ENCODE data around the gene LST1. TPM values are rescaled to one million over a fixed set of nuclear protein-coding genes. Genes with fewer than 3 reads are reported as not detected.
A peak's percentile ranks its signal among the peaks of the same experiment; 100 is the strongest.

LST1 gene
- total RNA-seq, 6 donors from 2014 or later: 7.7 to 132 (median 33.5) TPM

DNA sequence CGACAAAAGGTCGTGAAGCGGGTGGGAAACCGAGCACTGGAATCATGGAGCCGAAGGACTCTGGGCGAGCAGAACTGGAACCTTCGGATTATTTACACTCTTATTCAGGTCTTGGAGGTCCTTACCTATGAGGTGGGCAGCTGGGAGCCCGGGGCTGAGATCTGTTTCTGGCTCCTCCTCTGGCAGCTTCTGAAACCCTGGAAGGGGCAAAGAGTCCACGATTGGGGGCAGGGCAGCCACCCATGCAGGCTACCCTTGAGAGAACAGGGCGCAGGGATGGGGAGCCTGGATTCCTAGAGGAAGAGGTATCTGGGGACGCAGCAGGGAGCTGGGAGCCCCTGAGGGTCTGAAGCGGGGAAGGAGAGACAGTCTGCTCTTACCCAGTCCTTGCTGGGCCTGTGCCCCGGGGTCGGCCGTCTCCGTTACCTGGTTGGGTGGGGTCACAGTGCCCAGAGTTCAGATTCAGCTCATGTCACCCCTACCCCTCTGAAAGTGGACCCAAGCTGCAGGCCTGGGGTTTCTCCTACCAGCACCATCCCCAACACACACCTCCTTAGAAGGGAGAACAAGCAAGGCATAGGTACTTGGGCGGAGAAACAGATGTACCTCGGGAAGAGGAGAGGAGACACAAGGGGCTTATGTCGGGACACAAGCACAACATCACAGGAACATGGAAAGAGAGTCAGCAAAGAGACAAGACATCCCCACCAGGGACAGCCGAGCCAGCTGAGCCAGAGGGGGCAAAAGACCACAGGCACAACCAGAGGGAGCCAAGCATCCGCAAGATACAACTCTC lies 4.4 kb upstream of the LST1 start:
- no peaks in the 10 kb centered on the region for H3K9me3 ChIP-seq
- H3K4me3 ChIP-seq: peak overlapping the region; percentile 67 to 87 (median 74)
- peaks cover 23 to 33% (median 32%) of the 10 kb centered on the region in 4 donors for H3K4me1 ChIP-seq
- no peak for TF ChIP-seq POLR2AphosphoS5 (IDR thresholded peaks at IDR 0.05)
- TF ChIP-seq EP300 (IDR thresholded peaks at IDR 0.05): no peak
- no peak for TF ChIP-seq CTCF (IDR thresholded peaks at IDR 0.05)
- no peak for TF ChIP-seq POLR2A (IDR thresholded peaks at IDR 0.05)
- no peak for DNase-seq
- peak overlapping the region; percentile 77 to 96 (median 90) for H3K27ac ChIP-seq
- ATAC-seq (ENCODE audit: low FRiP score in 2 of 2): peak in 1 of 2 donors; percentile 16
- 22 to 28% methylated on average over 17 to 21 of the region's 21 CpGs for WGBS, 2 donors
- no peaks in the 10 kb centered on the region for H3K27me3 ChIP-seq
- H3K36me3 ChIP-seq: no peaks in the 10 kb centered on the region

GRCh38 chr6:31582230-31582643 lies 3.8 kb upstream of the LST1 start, which contains the start of gene LTB:
TSS of gene LTB (minus strand) at chr6:31582424. CDS start at chr6:31582417, 7 bp downstream.
- Histone ChIP-seq H3K4me1 (peaks cover 23 to 38% (median 33%) of the 10 kb centered on the region in 4 donors), H3K4me3 (peak within 1 kb of the TSS; percentile 67 to 87 (median 74)), H3K27me3 (no peaks in the 10 kb centered on the region), H3K36me3 (no peaks in the 10 kb centered on the region), H3K27ac (peak within 1 kb of the TSS; percentile 77 to 96 (median 90)), H3K9me3 (no peaks in the 10 kb centered on the region)
- peak; percentile 41 to 59 for DNase-seq
- TF ChIP-seq POLR2AphosphoS5 (IDR thresholded peaks at IDR 0.05): no peak
- no peak for TF ChIP-seq POLR2A (IDR thresholded peaks at IDR 0.05)
- no peak for TF ChIP-seq EP300 (IDR thresholded peaks at IDR 0.05)
- TF ChIP-seq CTCF (IDR thresholded peaks at IDR 0.05): no peak
- ATAC-seq (ENCODE audit: low FRiP score in 2 of 2): no peak
- WGBS, 2 donors: 66% methylated on average over 3 of the region's 3 CpGs; no CpG with 5 or more reads in 1 of the 2 donors

DNA sequence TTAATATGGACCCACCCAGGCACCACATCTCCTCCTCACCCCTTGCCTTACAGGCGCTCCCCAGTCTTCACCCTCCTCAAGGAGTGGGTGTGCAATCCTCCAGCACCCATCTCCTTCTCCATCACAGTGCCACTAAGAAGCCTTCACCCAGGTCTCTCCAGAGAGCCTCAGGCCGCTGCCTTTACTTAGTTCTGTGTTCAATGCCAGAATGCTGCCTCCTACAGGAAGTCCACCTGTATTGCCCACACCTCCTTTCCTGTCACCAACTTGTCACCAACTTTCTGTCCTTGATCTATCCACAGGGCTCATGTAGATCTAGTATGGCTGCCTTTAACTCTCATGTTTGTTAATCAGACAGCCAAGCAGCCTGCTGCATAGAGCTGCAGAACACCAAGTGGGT lies 586 bp upstream of the LST1 start:
- Histone ChIP-seq H3K4me3 (no peak overlapping the region), H3K27me3 (no peaks in the 10 kb centered on the region), H3K36me3 (no peaks in the 10 kb centered on the region), H3K4me1 (peaks cover 22 to 50% (median 31%) of the 10 kb centered on the region in 4 donors), H3K27ac (peak overlapping the region; percentile 43 to 84 (median 66)), H3K9me3 (no peaks in the 10 kb centered on the region)
- ATAC-seq (ENCODE audit: low FRiP score in 2 of 2) (no peak), DNase-seq (no peak)
- 57 to 64% methylated on average over 2 of the region's 2 CpGs for WGBS, 2 donors
- TF ChIP-seq POLR2A (IDR thresholded peaks at IDR 0.05) (no peak), CTCF (IDR thresholded peaks at IDR 0.05) (peak in 4 of 6 experiments; percentile 4 to 27 (median 12)), EP300 (IDR thresholded peaks at IDR 0.05) (no peak)

- peak; percentile 69 to 78 for ATAC-seq (ENCODE audit: low FRiP score in 2 of 2)
- no peaks in the 10 kb centered on the region for H3K36me3 ChIP-seq
- 48 to 53% methylated on average over 7 to 8 of the region's 9 CpGs for WGBS, 2 donors
- peak overlapping the region in 2 of 4 donors; percentile 22 to 34 for H3K4me3 ChIP-seq
- no peaks in the 10 kb centered on the region for H3K9me3 ChIP-seq
- H3K27ac ChIP-seq: peak overlapping the region; percentile 43 to 84 (median 66)
- peak; percentile 51 to 75 for DNase-seq
- H3K27me3 ChIP-seq: no peaks in the 10 kb centered on the region
- TF ChIP-seq POLR2A (IDR thresholded peaks at IDR 0.05): no peak
- TF ChIP-seq CTCF (IDR thresholded peaks at IDR 0.05): no peak
- TF ChIP-seq POLR2AphosphoS5 (IDR thresholded peaks at IDR 0.05): no peak
- no peak for TF ChIP-seq EP300 (IDR thresholded peaks at IDR 0.05)
- H3K4me1 ChIP-seq: peaks cover 17 to 40% (median 27%) of the 10 kb centered on the region in 4 donors
Observed at GRCh38 chr6:31586599-31587281, 663 bp downstream of the LST1 start.

Data from upper lobe of left lung (tissue), 6 donors.